TTC549 (cell line): ENCODE results near the gene RDH12.
"Not testable (repeated sequence)": the region's sequence is repeated elsewhere in the genome, so short reads cannot be mapped to it uniquely, and the experiment has no call there.

ENCODE experiments used
- FAIRE-seq: peaks from 2 replicates; lab custom pipeline; 2012; peaks lifted over from hg19 to GRCh38; lab: Jason Lieb, UNC

Gene RDH12

GRCh38 chr14:67705211-67705610 lies 3.5 kb downstream of the RDH12 start:
- FAIRE-seq = no peak

GRCh38 chr14:67709346-67709745 lies 7.7 kb downstream of the RDH12 start:
- not testable (repeated sequence) for FAIRE-seq

- FAIRE-seq = not testable (repeated sequence)
Observed at GRCh38 chr14:67709796-67710195, 8.1 kb downstream of the RDH12 start.

- FAIRE-seq = no peak
Observed at GRCh38 chr14:67710209-67710608, 8.5 kb downstream of the RDH12 start.

GRCh38 chr14:67717048-67717447 lies 15.4 kb downstream of the RDH12 start:
- no peak for FAIRE-seq

- no peak for FAIRE-seq
Observed at GRCh38 chr14:67718265-67718664, 16.6 kb downstream of the RDH12 start.

- not testable (repeated sequence) for FAIRE-seq
Observed at GRCh38 chr14:67719385-67719784, 17.7 kb downstream of the RDH12 start.

GRCh38 chr14:67719866-67720265 lies 18.2 kb downstream of the RDH12 start:
- no peak for FAIRE-seq

- FAIRE-seq = no peak
Observed at GRCh38 chr14:67721875-67722274, 20.2 kb downstream of the RDH12 start.

GRCh38 chr14:67722293-67722692 lies 20.6 kb downstream of the RDH12 start:
- no peak for FAIRE-seq

- no peak for FAIRE-seq
Observed at GRCh38 chr14:67725171-67725570, 23.5 kb downstream of the RDH12 start.

GRCh38 chr14:67727361-67727760 lies 25.7 kb downstream of the RDH12 start:
- no peak for FAIRE-seq

- no peak for FAIRE-seq
Observed at GRCh38 chr14:67728258-67728657, 26.6 kb downstream of the RDH12 start.

GRCh38 chr14:67729072-67729885 lies 27.6 kb downstream of the RDH12 start:
- FAIRE-seq = no peak

- FAIRE-seq = no peak
Observed at GRCh38 chr14:67733616-67734015, 31.9 kb downstream of the RDH12 start.

GRCh38 chr14:67734675-67735074 lies 33.0 kb downstream of the RDH12 start:
- no peak for FAIRE-seq

GRCh38 chr14:67735336-67736147 lies 33.9 kb downstream of the RDH12 start:
- no peak for FAIRE-seq

GRCh38 chr14:67736771-67737170 lies 35.1 kb downstream of the RDH12 start:
- no peak for FAIRE-seq

- no peak for FAIRE-seq
Observed at GRCh38 chr14:67738740-67739504, 37.2 kb downstream of the RDH12 start.

- no peak for FAIRE-seq
Observed at GRCh38 chr14:67744046-67744445, 42.4 kb downstream of the RDH12 start.

- FAIRE-seq = no peak
Observed at GRCh38 chr14:67746927-67747326, 45.2 kb downstream of the RDH12 start.

- no peak for FAIRE-seq
Observed at GRCh38 chr14:67748312-67748711, 46.6 kb downstream of the RDH12 start.
